GM21717 (cell line): Measurements from ENCODE around the gene SUGCT.

Experiments
- ATAC-seq: cut with Tn5 transposase; IDR thresholded peaks from one replicate; pipeline ENCODE4 v1.9.1; 2021; ENCODE audit warnings: mild to moderate bottlenecking, moderate library complexity; ENCODE audit not compliant: unreplicated experiment

Gene SUGCT

GRCh38 chr7:40800771-40801170 lies 666.0 kb downstream of the SUGCT start:
- ATAC-seq, result no peak

- no peak for ATAC-seq
These were observed 667.7 kb downstream of the SUGCT start for GRCh38 chr7:40802497-40802896.

GRCh38 chr7:40804477-40805215 lies 669.8 kb downstream of the SUGCT start:
- ATAC-seq, result no peak

DNA sequence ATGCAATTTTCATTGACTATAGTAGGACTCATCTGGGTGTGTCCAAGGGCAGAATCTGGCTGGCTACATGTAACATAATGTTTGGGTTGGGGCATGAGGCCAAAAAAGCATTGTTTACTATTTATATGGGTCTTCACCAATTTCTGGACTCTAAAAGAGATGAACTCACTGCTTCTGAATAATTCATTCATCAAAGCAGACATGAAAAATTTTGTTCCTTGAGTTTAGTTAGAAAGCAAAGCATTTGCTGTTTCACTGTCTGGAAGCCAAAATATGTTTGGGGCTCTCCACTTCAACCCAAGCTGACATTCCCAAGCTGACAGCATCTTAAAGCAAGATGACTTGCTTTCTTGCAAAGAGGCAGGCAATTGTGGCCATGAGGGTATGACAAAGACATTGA lies 670.6 kb downstream of the SUGCT start:
- ATAC-seq, result no peak

- ATAC-seq, result no peak
These were observed 673.7 kb downstream of the SUGCT start for GRCh38 chr7:40808378-40808942.

GRCh38 chr7:40810274-40810673 lies 675.5 kb downstream of the SUGCT start:
- no peak for ATAC-seq

- no peak for ATAC-seq
These were observed 676.9 kb downstream of the SUGCT start for GRCh38 chr7:40811666-40812065.

DNA sequence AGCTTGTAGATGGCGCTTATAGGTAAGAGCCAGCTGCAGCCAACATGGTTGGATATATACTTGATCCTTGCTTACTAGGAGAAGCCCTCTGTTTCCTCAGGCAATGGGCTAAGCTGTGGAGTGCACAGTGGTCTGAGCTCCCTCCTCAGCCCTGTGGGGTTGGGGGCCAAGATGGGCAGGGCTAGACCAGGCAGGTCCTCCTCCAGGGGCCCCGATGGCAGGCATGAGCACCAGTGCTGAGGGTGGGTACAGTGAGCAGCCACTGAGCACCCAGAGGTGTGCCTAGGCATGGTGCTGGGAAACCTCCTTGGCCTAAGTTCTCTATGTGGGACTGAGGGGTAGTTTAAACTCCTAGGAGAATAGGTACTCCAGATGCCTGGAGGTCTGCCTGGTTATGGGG lies 680.2 kb downstream of the SUGCT start:
- ATAC-seq, result no peak

DNA sequence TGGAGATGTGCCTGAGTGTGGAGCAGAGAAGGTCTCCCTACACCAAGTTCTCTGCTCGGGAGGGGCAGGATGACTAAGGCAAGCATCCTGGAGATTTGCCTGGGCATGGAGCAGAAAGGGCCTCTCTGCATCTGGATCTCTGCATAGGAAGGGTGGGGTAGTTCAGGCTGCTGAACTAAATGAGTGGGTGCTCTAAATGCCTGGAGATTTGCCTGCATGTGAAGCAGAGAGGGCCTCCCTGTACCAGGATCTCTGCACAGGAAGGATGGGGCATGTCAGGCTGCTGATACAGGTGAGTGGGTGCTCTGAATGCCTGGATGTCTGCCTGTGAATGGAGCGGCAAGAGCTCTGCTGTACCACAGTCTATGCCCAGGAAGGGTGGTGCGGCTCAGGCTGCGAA lies 680.7 kb downstream of the SUGCT start:
- ATAC-seq, result no peak

GRCh38 chr7:40822861-40823260 lies 688.1 kb downstream of the SUGCT start:
- no peak for ATAC-seq

GRCh38 chr7:40824461-40824860 lies 689.7 kb downstream of the SUGCT start:
- no peak for ATAC-seq

GRCh38 chr7:40826411-40827221 lies 691.8 kb downstream of the SUGCT start:
- ATAC-seq, result no peak

DNA sequence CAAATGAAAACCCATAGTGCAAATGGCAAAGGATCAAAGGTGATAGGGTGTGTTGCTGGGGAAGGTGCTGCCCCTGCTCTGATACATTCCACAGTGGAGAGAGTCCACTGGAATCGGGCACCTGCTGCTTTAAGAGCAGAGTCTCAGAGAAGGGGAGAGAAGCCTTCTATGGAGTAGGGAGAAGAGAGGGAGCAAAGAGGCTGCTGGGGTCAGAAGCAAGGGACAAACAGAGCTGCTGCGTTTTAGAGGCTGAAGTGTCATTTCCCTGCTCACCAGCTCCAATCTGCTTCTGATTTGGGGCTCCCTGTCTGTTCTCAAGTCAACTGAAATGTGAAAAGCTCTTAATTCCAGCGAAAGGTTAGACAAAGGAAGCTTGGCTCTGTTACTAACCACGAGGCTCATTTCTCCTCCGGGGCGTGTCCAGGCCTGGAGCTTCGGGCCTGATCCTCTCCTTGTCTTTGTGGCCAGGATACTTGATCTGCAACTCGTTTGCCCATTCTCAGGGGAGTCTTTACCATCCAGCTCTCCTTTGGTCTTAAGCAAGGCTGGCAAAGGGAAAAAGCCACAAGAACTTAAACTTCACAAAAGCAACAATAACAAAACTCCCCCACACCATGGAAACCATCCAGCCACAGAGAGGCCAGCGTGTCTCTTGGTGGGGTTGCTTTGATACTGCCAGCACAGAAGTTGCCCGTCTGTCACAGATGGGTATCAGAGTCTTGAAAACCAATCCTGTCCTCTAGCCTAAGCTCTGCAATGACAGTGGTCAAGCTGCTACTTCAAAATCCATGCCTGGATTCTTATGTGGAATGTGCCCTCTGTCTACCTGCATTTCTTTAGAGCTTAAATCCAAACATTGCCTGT lies 692.6 kb downstream of the SUGCT start:
- ATAC-seq, result no peak

- ATAC-seq, result no peak
These were observed 694.1 kb downstream of the SUGCT start for GRCh38 chr7:40828686-40829600.

- ATAC-seq, result no peak
These were observed 698.5 kb downstream of the SUGCT start for GRCh38 chr7:40833191-40833887.

DNA sequence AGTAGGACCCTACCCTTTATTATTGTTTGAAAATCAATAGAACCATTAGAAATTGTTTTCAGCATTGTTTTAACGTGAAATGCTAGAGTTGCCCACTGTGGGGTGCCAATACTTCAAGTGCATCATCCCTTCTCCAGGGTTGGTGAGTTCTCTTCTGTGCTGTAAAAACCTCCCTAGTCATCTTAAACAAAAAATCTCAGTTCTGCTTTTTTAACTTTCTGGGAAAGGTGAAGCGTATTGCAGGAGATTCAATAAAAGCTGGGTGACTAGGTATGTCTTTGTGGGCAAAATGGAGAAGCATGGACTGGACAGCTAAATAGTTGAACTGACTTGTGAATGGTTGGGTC lies 699.1 kb downstream of the SUGCT start:
- ATAC-seq, result no peak

DNA sequence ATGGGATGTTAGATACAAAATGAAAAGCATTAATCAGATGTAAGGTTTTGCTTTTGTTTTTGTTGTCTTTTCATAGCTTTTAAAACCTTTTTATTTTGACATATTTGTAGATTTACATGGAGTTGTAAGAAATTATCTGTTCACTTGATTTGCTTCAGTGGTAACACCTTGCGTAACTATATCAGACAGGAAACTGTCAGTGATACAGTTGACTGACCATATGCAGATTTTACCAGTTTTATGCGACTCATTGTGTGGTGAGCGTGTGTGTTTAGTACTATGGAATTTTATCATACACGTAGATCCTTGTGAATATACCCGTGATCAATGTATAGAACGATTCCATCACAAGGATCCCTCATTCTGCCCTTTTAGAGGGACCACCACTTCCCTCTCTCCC lies 701.4 kb downstream of the SUGCT start:
- ATAC-seq, result no peak

DNA sequence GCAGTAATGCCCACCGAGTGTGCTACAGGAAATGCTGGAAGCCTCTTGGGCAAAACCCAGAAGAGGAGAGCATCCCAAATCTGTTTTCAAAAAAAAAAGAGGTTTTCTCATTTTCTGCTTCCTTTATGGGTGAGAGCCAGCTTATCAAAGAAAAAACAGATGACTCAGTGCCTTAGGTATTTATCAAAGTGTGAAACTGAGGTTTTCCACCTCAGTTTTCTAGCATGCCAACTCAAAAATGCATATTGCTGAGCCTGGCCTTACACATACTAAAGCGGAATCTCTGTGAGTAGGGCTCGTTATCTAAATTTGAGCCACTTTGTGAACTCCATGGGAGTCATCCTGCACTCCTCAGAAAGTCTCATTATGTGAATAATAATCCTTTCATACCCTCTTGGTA lies 705.1 kb downstream of the SUGCT start:
- ATAC-seq, result no peak

DNA sequence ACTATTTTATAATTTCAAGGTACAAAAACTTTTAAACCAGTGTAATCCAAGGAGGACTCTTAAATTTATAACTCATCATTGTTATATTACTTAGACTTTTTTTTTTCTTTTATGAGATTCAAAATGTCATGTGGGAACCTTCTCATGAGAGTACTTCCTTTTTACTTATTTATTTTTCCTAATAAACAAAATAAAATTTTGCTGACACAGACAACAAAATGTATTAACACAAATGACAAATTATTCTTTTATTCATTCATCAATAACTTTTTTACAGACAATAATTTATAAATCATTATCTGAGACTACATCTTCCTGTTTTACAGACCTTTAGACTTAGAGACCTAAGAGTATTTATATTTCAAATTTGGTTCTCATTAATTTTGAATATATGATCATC lies 706.2 kb downstream of the SUGCT start:
- no peak for ATAC-seq

GRCh38 chr7:40842641-40843040 lies 707.8 kb downstream of the SUGCT start:
- no peak for ATAC-seq
